ENCODE measurements around the gene RGS10.

GRCh38 chr10:119500821-119501220, 41.7 kb downstream of the RGS10 start:
- TF ChIP-seq POLR2A (IDR thresholded peaks at IDR 0.05) (no peak), CTCF (IDR thresholded peaks at IDR 0.05) (no peak)
